Upper lobe of left lung (tissue), 4 donors: ENCODE measurements around the gene NCOR1.

Source experiments
- CTCF ChIP-seq, 6 experiments: fragments of 450-650 bp in 4 of 6; fragments of 200-600 bp in 2 of 6; sonication (generic) in 2 of 6; IDR thresholded peaks; one replicate each; pipeline ENCODE4 v1.5.1; 2016 to 2019; ENCODE audit warnings: antibody characterized with exemption in 6 of 6
- EP300 ChIP-seq, 4 donors: sonication (generic); formaldehyde crosslinking; IDR thresholded peaks; one replicate each; pipeline ENCODE4 v1.5.1; 2017; ENCODE audit warnings: antibody characterized with exemption in 4 of 4, control low read depth in 2 of 4
- POLR2A ChIP-seq, 4 donors: fragments of 450-650 bp; IDR thresholded peaks; one replicate each; pipeline ENCODE4 v1.5.1; 2016 to 2017; ENCODE audit warnings: antibody characterized with exemption in 4 of 4, mild to moderate bottlenecking in 2 of 4
- POLR2AphosphoS5 ChIP-seq, 2 donors: sonication (generic); formaldehyde crosslinking; IDR thresholded peaks; one replicate each; pipeline ENCODE4 v1.5.1; 2017; ENCODE audit warnings: antibody characterized with exemption in 2 of 2

- TF ChIP-seq POLR2A (IDR thresholded peaks at IDR 0.05) = no peak
- TF ChIP-seq EP300 (IDR thresholded peaks at IDR 0.05) = no peak
- no peak for TF ChIP-seq CTCF (IDR thresholded peaks at IDR 0.05)
- TF ChIP-seq POLR2AphosphoS5 (IDR thresholded peaks at IDR 0.05) = no peak
Measured at GRCh38 chr17:16191604-16192003, 23.7 kb downstream of the NCOR1 start.
